Lung (tissue), 12 donors: ENCODE results near the gene EYA3. TPM values are rescaled to one million over a fixed set of nuclear protein-coding genes. Genes with fewer than 3 reads are reported as not detected.

ENCODE experiments used
- ATAC-seq: fragments of 200-7000 bp; cut with Tn5 transposase; one replicate; pipeline ENCODE4 v1.9.1; 2020; ENCODE audit warnings: moderate number of reproducible peaks; ENCODE audit not compliant: insufficient read depth, low FRiP score
- DNase-seq, 3 donors: peaks; one replicate each; pipeline ENCODE4 v3.0.0-alpha.2; 2013 to 2017
- H3K27ac ChIP-seq, 2 donors: one replicate each; pipeline ENCODE4 v1.5.1; 2013; ENCODE audit warnings: mild to moderate bottlenecking in 2 of 2, moderate library complexity in 2 of 2, control low read depth in 1 of 2, inconsistent platforms in 1 of 2, low read depth in 1 of 2, low read length in 1 of 2
- H3K27me3 ChIP-seq, 3 donors: one replicate each; pipeline ENCODE4 v1.5.1; 2013; ENCODE audit warnings: low read length in 2 of 3; ENCODE audit not compliant: control insufficient read depth in 3 of 3, insufficient read depth in 3 of 3
- H3K36me3 ChIP-seq, 4 donors: one replicate each; pipeline ENCODE4 v1.5.1; 2013; ENCODE audit warnings: low read length in 4 of 4, mild to moderate bottlenecking in 1 of 4, moderate library complexity in 1 of 4; ENCODE audit not compliant: control insufficient read depth in 4 of 4, insufficient read depth in 4 of 4
- H3K4me1 ChIP-seq, 5 donors: one replicate each; pipeline ENCODE4 v1.5.1; 2013; ENCODE audit warnings: low read length in 5 of 5, mild to moderate bottlenecking in 2 of 5, moderate library complexity in 1 of 5; ENCODE audit not compliant: control insufficient read depth in 5 of 5, insufficient read depth in 5 of 5
- H3K4me3 ChIP-seq: one replicate; pipeline ENCODE4 v1.5.1; 2013; ENCODE audit warnings: mild to moderate bottlenecking, control low read depth, moderate library complexity
- H3K9ac ChIP-seq, 2 donors: one replicate each; pipeline ENCODE4 v1.5.1; 2013; ENCODE audit warnings: low read length in 2 of 2, control low read depth in 1 of 2; ENCODE audit not compliant: insufficient read depth in 1 of 2
- H3K9me3 ChIP-seq, 4 donors: one replicate each; pipeline ENCODE4 v1.5.1; 2013; ENCODE audit warnings: low read length in 3 of 4, mild to moderate bottlenecking in 1 of 4, moderate library complexity in 1 of 4; ENCODE audit not compliant: control insufficient read depth in 4 of 4, insufficient read depth in 3 of 4
- WGBS, 2 donors: extraction: QIAGEN DNeasy Blood & Tissue Kit; methylation state at CpG; one replicate each; pipeline ENCODE4 v1.1.7; 2013; 5-methylcytosine and 5-hydroxymethylcytosine counted together
- polyA plus RNA-seq, 2 donors: library from polyadenylated mRNA; stranded (reverse); fragments of 200-250 nt; gene quantifications; one replicate each; pipeline ENCODE4 v1.2.1, GENCODE V29; 2013
- total RNA-seq, 2 donors: library from RNA; depleted of rRNA in 1 of 2; stranded (reverse); fragments of >200 nt in 1 of 2; gene quantifications; one replicate each; pipeline ENCODE4 v1.2.1, GENCODE V29; 2014 to 2021
- TF ChIP-seq, protein P1 (sequence below): IDR thresholded peaks from 2 replicates; pipeline ENCODE4 v1.5.1; 2012; ENCODE audit warnings: mild to moderate bottlenecking; ENCODE audit errors: control extremely low read depth, extremely low read depth
- donor health status: control.
- donor health status: control.
- donor health status: Bipolar disorder and iron deficiency.
- donor health status: healthy.
- donor health status: DM: yes; HTN: yes; CAD: no.

EYA3 gene
- total and polyA plus RNA-seq, 4 donors, result 6.3 to 21.8 (median 13.4) TPM

- Histone ChIP-seq H3K4me1 (peaks cover 0 to 3% (median 0%) of the 10 kb centered on the region in 5 donors), H3K9me3 (no peaks in the 10 kb centered on the region), H3K4me3 (no peak overlapping the region), H3K27ac (no peak overlapping the region), H3K36me3 (no peaks in the 10 kb centered on the region), H3K9ac (no peak overlapping the region), H3K27me3 (no peaks in the 10 kb centered on the region)
- ATAC-seq (no peak), DNase-seq (no peak)
- 75 to 82% methylated on average over 6 of the region's 6 CpGs for WGBS, 2 donors
- TF ChIP-seq, protein P1, sequence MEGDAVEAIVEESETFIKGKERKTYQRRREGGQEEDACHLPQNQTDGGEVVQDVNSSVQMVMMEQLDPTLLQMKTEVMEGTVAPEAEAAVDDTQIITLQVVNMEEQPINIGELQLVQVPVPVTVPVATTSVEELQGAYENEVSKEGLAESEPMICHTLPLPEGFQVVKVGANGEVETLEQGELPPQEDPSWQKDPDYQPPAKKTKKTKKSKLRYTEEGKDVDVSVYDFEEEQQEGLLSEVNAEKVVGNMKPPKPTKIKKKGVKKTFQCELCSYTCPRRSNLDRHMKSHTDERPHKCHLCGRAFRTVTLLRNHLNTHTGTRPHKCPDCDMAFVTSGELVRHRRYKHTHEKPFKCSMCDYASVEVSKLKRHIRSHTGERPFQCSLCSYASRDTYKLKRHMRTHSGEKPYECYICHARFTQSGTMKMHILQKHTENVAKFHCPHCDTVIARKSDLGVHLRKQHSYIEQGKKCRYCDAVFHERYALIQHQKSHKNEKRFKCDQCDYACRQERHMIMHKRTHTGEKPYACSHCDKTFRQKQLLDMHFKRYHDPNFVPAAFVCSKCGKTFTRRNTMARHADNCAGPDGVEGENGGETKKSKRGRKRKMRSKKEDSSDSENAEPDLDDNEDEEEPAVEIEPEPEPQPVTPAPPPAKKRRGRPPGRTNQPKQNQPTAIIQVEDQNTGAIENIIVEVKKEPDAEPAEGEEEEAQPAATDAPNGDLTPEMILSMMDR, result no peak
These were observed 42.5 kb upstream of the EYA3 start for GRCh38 chr1:28130901-28131300.

- Histone ChIP-seq H3K27ac (no peak overlapping the region), H3K36me3 (no peaks in the 10 kb centered on the region), H3K4me3 (no peak overlapping the region), H3K9ac (no peak overlapping the region), H3K9me3 (no peaks in the 10 kb centered on the region), H3K4me1 (peaks cover 0 to 3% (median 0%) of the 10 kb centered on the region in 5 donors), H3K27me3 (no peaks in the 10 kb centered on the region)
- TF ChIP-seq, protein P1, result no peak
- DNase-seq, result no peak
- peak; percentile 75 for ATAC-seq
- WGBS, 2 donors, result 49 to 57% methylated on average over 1 of the region's 1 CpG
These were observed 40.7 kb upstream of the EYA3 start for GRCh38 chr1:28129150-28129549.

- peak overlapping the region; percentile 0 to 75 for H3K27ac ChIP-seq
- DNase-seq, result no peak
These were observed 39.3 kb upstream of the EYA3 start for GRCh38 chr1:28127617-28128257.

More at GRCh38 chr1:28127617-28128257, 39.3 kb upstream of the EYA3 start:
- Histone ChIP-seq H3K9ac (no peak overlapping the region), H3K4me1 (peaks cover 0 to 5% (median 0%) of the 10 kb centered on the region in 5 donors), H3K4me3 (no peak overlapping the region), H3K9me3 (no peaks in the 10 kb centered on the region), H3K27me3 (no peaks in the 10 kb centered on the region), H3K36me3 (no peaks in the 10 kb centered on the region)
- TF ChIP-seq, protein P1, result no peak
- no peak for ATAC-seq
- WGBS, 2 donors, result 76 to 85% methylated on average over 3 of the region's 3 CpGs
